ENCODE data around the gene GPR33.

DNA sequence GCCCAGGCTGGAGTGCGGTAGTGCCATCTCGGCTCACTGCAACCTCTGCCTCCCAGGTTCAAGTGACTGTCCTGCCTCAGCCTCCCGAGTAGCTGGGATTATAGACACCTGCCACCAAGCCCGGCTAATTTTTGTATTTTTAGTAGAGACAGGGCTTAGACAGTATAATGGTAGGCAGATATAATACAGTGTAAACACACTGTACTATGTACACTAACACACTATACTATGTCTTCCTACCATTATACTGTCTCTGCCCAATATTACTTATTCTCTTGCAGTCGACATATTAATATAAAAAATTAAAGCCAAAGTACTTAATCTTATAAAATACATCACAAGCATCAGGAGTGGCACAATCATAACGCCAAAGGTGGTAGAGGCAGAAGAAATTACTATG is 45.6 kb downstream of the GPR33 start:
- TF ChIP-seq ZZZ3 (IDR thresholded peaks at IDR 0.05; ENCODE audit: control insufficient read depth, insufficient read length, low read depth) = no peak
- TF ChIP-seq NFYA (IDR thresholded peaks at IDR 0.05; ENCODE audit: borderline replicate concordance, low read depth, low read length) = no peak
- no peak for TF ChIP-seq NBN (IDR thresholded peaks at IDR 0.05)
- TF ChIP-seq POLR2A (IDR thresholded peaks at IDR 0.05; ENCODE audit: low read depth, low read length) = no peak
- no peak for TF ChIP-seq SIN3A (IDR thresholded peaks at IDR 0.05; ENCODE audit: low read depth, low read length)

All from GM12878 (cell line).